ENCODE measurements around the gene MTM1. TPM values are rescaled to one million over a fixed set of nuclear protein-coding genes. Genes with fewer than 3 reads are reported as not detected.

The MTM1 gene
- 4.9 to 8.2 TPM (median 6.1 TPM) in 5 replicates for total RNA-seq (2022; extraction: Qiagen RNA extraction)

DNA sequence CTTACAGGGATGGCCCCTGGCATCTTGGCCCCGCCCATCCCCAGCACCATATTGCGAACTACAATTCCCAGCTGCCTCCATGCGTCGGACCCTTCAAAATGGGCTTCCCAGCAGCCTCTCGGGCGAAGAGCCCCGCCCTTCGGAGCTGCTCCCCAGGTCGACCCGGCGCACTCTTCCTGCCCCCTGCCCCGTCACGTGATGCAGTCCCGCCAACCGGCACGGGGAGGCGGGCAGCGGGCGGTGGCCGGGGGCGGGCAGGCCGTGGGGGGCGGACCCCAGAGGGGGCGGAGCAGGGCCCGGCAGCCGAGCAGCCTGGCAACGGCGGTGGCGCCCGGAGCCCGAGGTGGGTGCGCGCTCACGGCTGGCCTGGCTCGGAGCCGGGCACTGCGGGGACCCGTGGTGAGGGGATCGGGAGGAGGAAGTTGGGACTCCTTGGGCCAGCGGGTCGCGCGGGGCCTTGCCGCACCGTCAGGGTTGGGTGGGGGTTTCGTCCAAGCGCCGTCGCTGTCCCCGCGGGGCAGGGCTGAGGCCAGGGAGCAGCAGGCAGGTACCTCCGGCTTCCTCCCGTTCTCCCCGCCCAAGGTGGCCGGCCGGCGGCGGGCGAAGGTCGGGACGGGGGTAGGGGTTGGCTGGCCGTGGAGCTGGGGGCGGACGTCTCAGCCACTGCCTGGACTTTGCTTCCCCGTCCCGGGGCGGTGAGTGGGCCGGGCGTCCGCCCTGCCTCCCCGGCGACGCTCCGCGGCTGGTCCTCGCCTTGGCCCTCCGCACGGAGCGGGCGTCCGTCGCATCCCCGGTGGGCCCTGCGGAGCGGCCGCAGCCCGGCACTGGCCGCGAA lies at the start of gene MTM1:
Gene MTM1 (plus strand): TSS at position 302 of the 835 bp plus-strand sequence. CDS start 23,994 bp downstream, outside the sequence.

GRCh38 chrX:150692831-150693724 lies 124.7 kb downstream of the MTM1 start, which contains the start of gene MTMR1:
Gene MTMR1, plus strand, starts transcription at chrX:150693396. Its CDS starts 135 bp downstream, at chrX:150693531.

Other genes starting within 250 kb of the MTM1 start
- 8.8 to 10.0 TPM (median 9.4 TPM) in 5 replicates for gene MAMLD1, start 205.3 kb upstream of the MTM1 start, total RNA-seq (2022; extraction: Qiagen RNA extraction)
- gene MTMR1, start 124.8 kb downstream of the MTM1 start, total RNA-seq (2022; extraction: Qiagen RNA extraction): 13.5 to 17.8 TPM (median 15.9 TPM) in 5 replicates